HL-60 (cell line): Measurements from ENCODE around the gene RUNX1.

ENCODE experiments used
- DNase-seq, 2 experiments: peaks; one replicate each; pipeline ENCODE4 v3.0.0-alpha.2; 2010 to 2020; ENCODE audit warnings: low read depth in 1 of 2, low spot score in 1 of 2
- H3K27ac ChIP-seq: fragments of 250-450 bp; sonication (Bioruptor Pico); replicated peaks from 2 replicates; pipeline ENCODE4 v1.5.1; 2020; ENCODE audit warnings: mild to moderate bottlenecking, moderate library complexity
- H3K27me3 ChIP-seq: fragments of 250-450 bp; sonication (Bioruptor Pico); 2 replicates; pipeline ENCODE4 v1.5.1; 2021; ENCODE audit warnings: mild to moderate bottlenecking, moderate library complexity; ENCODE audit not compliant: insufficient read depth, poor library complexity, severe bottlenecking
- H3K4me3 ChIP-seq: replicated peaks from 2 replicates; pipeline ENCODE4 v1.5.1; 2011; ENCODE audit warnings: mild to moderate bottlenecking, control low read depth, low read length; ENCODE audit not compliant: insufficient read depth
- GABPA ChIP-seq: IDR thresholded peaks from 2 replicates; pipeline ENCODE4 v1.6.1; 2012; ENCODE audit warnings: low read depth
- POLR2AphosphoS5 ChIP-seq: IDR thresholded peaks from 2 replicates; pipeline ENCODE4 v1.6.1; 2012; ENCODE audit warnings: low read depth
- SPI1 ChIP-seq: IDR thresholded peaks from 2 replicates; pipeline ENCODE4 v1.6.1; 2012; ENCODE audit warnings: low read depth, mild to moderate bottlenecking, borderline replicate concordance
- TF ChIP-seq, protein P1 (sequence below): IDR thresholded peaks from one replicate; pipeline ENCODE4 v1.5.1; 2011; ENCODE audit warnings: low read length, control low read depth, inconsistent platforms; ENCODE audit not compliant: insufficient read depth
- TF ChIP-seq, protein P2 (sequence below): IDR thresholded peaks from 2 replicates; pipeline ENCODE4 v1.6.1; 2012; ENCODE audit warnings: low read depth; ENCODE audit not compliant: insufficient replicate concordance

Gene RUNX1

DNA sequence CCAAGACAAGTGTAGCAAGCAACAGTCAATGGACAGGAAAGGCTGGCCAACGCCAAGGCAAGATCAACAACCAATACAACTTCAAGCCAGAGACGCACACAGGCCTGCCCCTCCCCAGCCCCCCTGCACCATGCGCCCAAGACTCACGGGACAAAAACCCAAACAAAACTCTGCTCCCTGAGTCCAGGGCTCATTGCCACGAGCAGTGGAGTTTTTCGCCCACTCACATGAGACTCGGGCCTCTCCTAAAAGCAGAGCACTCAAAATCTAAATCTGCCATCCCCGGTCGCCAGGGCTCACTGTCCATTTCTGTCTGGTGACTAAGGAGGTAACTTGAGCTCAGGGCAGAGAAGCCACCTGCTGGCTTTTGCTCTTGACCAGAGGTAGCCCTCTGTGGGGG is 205.5 kb downstream of the RUNX1 start:
- H3K4me3 ChIP-seq = no peak overlapping the region
- H3K27me3 ChIP-seq = no peaks in the 10 kb centered on the region
- H3K27ac ChIP-seq = no peak overlapping the region
- no peak for TF ChIP-seq SPI1
- TF ChIP-seq POLR2AphosphoS5 = no peak
- TF ChIP-seq, protein P1, sequence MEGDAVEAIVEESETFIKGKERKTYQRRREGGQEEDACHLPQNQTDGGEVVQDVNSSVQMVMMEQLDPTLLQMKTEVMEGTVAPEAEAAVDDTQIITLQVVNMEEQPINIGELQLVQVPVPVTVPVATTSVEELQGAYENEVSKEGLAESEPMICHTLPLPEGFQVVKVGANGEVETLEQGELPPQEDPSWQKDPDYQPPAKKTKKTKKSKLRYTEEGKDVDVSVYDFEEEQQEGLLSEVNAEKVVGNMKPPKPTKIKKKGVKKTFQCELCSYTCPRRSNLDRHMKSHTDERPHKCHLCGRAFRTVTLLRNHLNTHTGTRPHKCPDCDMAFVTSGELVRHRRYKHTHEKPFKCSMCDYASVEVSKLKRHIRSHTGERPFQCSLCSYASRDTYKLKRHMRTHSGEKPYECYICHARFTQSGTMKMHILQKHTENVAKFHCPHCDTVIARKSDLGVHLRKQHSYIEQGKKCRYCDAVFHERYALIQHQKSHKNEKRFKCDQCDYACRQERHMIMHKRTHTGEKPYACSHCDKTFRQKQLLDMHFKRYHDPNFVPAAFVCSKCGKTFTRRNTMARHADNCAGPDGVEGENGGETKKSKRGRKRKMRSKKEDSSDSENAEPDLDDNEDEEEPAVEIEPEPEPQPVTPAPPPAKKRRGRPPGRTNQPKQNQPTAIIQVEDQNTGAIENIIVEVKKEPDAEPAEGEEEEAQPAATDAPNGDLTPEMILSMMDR = no peak
- TF ChIP-seq, protein P2, sequence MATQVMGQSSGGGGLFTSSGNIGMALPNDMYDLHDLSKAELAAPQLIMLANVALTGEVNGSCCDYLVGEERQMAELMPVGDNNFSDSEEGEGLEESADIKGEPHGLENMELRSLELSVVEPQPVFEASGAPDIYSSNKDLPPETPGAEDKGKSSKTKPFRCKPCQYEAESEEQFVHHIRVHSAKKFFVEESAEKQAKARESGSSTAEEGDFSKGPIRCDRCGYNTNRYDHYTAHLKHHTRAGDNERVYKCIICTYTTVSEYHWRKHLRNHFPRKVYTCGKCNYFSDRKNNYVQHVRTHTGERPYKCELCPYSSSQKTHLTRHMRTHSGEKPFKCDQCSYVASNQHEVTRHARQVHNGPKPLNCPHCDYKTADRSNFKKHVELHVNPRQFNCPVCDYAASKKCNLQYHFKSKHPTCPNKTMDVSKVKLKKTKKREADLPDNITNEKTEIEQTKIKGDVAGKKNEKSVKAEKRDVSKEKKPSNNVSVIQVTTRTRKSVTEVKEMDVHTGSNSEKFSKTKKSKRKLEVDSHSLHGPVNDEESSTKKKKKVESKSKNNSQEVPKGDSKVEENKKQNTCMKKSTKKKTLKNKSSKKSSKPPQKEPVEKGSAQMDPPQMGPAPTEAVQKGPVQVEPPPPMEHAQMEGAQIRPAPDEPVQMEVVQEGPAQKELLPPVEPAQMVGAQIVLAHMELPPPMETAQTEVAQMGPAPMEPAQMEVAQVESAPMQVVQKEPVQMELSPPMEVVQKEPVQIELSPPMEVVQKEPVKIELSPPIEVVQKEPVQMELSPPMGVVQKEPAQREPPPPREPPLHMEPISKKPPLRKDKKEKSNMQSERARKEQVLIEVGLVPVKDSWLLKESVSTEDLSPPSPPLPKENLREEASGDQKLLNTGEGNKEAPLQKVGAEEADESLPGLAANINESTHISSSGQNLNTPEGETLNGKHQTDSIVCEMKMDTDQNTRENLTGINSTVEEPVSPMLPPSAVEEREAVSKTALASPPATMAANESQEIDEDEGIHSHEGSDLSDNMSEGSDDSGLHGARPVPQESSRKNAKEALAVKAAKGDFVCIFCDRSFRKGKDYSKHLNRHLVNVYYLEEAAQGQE = no peak
- TF ChIP-seq GABPA = no peak
- DNase-seq = no peak

DNA sequence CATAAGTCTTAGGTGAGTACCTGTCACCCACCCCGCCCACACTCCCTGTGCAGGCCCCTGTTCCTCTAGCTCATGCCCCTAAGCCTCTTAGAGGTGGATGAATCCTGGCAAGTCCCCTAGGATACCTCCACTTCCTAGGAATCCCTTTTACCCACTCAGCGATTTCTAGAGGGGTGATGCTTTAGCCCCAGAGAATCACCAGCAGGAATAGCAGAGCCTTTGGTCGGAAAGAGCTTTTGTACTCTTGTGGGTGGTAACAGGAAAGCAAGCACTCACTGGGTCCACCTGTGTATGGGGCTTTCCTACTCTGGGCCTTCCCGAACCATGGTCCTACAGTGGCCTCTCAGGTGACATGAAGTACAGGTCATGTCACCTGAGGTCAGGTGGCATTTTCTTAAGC is 207.9 kb downstream of the RUNX1 start:
- no peak overlapping the region for H3K4me3 ChIP-seq
- DNase-seq = no peak
- H3K27me3 ChIP-seq = no peaks in the 10 kb centered on the region
- TF ChIP-seq, protein P1 = no peak
- no peak for TF ChIP-seq SPI1
- no peak for TF ChIP-seq GABPA
- no peak for TF ChIP-seq POLR2AphosphoS5
- TF ChIP-seq, protein P2 = no peak
- H3K27ac ChIP-seq = no peak overlapping the region

DNA sequence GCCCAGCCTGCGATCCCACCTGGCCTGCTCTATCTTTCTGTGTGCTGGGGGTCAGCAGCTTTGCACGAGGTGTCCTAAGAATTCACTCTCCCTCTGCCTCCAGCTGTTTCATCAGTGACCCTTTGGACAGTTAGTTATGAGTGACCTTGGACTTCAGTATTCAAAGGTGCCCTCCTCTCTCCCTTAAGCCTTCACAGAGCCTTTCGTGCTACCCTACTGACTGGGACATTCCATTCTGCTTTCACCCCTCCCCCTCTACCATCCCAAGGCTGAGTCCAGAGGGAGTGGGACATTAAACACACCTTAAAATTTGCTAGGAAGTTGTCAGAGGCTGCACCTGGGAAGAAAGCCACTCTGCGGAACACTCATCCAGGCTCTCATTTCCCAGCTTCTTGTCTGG is 208.4 kb downstream of the RUNX1 start:
- no peaks in the 10 kb centered on the region for H3K27me3 ChIP-seq
- TF ChIP-seq POLR2AphosphoS5 (no peak), SPI1 (no peak), GABPA (no peak)
- TF ChIP-seq, protein P2 = no peak
- TF ChIP-seq, protein P1 = no peak
- no peak overlapping the region for H3K27ac ChIP-seq
- no peak for DNase-seq
- H3K4me3 ChIP-seq = no peak overlapping the region
